Mammary epithelial cell (primary cell): Measurements from ENCODE around the gene MAPK8.

ENCODE experiments used
- EZH2 ChIP-seq: IDR thresholded peaks from 2 replicates; pipeline ENCODE4 v1.6.1; 2012; ENCODE audit warnings: low read length, inconsistent platforms, borderline replicate concordance
- TF ChIP-seq, protein P1 (sequence below), 2 donors: IDR thresholded peaks in 1 of 2; conservative IDR thresholded peaks in 1 of 2; 2 replicates each; pipeline ENCODE4 v1.5.1; 2011 to 2012; ENCODE audit warnings: inconsistent platforms in 2 of 2, low read length in 2 of 2, mild to moderate bottlenecking in 2 of 2, control low read depth in 1 of 2, low read depth in 1 of 2; ENCODE audit not compliant: insufficient read depth in 1 of 2; ENCODE audit errors: extremely low read depth in 1 of 2

DNA sequence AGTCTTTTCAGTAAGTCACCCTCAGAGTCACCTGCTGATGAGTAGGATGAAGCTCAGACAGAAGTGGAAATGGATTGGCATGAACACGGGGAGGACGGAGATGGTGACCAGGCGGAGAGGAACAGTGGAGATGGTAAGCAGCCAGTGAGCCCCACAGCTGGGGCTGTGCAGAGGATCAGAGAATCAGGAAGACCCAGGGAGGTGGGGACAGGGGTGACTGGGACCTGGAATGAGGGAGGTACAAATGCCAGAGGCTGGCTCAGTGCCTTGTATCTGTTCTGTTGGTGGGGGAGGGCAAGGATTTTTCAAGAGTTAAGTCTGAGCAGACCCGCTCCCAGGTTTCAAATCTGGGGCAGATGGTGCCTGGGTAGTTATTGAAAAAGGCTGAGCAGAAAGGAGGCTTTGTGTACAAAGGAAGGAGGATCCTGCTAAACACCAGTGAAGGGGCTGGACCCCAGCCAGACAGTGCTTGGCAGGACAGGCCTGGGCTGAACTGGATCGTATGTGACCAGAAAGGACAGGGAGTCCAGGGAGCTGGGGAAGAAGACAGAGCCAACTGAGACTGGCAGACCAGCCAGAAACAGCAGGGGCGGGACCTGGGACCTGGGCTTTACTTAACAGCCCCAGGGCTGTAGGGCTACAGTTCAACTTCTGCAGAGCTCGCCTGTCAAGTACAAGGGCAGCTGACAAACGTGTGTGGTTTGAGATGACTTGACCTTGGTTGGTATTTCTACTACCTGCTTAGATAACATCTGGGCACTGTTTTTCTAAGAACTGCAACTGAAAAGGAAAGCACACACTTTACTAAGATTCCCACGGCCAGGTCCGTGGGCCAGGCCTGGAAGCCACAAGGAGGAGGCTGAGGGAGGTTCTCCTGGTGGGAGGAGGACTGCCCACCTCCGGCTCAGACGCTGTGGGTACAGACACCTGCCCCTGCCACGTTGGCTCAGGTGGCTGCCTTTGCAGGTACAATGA, 18.8 kb upstream of the MAPK8 start:
- TF ChIP-seq, protein P1, sequence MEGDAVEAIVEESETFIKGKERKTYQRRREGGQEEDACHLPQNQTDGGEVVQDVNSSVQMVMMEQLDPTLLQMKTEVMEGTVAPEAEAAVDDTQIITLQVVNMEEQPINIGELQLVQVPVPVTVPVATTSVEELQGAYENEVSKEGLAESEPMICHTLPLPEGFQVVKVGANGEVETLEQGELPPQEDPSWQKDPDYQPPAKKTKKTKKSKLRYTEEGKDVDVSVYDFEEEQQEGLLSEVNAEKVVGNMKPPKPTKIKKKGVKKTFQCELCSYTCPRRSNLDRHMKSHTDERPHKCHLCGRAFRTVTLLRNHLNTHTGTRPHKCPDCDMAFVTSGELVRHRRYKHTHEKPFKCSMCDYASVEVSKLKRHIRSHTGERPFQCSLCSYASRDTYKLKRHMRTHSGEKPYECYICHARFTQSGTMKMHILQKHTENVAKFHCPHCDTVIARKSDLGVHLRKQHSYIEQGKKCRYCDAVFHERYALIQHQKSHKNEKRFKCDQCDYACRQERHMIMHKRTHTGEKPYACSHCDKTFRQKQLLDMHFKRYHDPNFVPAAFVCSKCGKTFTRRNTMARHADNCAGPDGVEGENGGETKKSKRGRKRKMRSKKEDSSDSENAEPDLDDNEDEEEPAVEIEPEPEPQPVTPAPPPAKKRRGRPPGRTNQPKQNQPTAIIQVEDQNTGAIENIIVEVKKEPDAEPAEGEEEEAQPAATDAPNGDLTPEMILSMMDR (conservative IDR thresholded peaks at IDR 0.05 in 1 of 2, IDR thresholded peaks at IDR 0.05 in 1 of 2; ENCODE audit: extremely low read depth in 1 of 2, insufficient read depth in 1 of 2, low read depth in 1 of 2, low read length in 2 of 2): no peak
- no peak for TF ChIP-seq EZH2
